ENCODE measurements around the gene SUSD1.

GRCh38 chr9:112176524-112176923 lies 1.4 kb upstream of the SUSD1 start:
- TF ChIP-seq REST (IDR thresholded peaks at IDR 0.05; ENCODE audit: insufficient read depth in 1 of 2, low read depth in 2 of 2, low read length in 1 of 2) (no peak), CTCF (IDR thresholded peaks at IDR 0.05) (no peak), POLR2AphosphoS5 (IDR thresholded peaks at IDR 0.05; ENCODE audit: low read depth, low read length) (no peak)
